Parathyroid adenoma (tissue), 2 donors: Measurements from ENCODE around the gene AKAP17A.

Experiments used
- H2AFZ ChIP-seq: fragments of 300-600 bp; sonication (generic); one replicate; pipeline ENCODE4 v1.7.0; 2017; ENCODE audit warnings: antibody characterized with exemption, mild to moderate bottlenecking
- H3K27ac ChIP-seq: fragments of 300-600 bp; sonication (generic); one replicate; pipeline ENCODE4 v1.7.0; 2017
- H3K27me3 ChIP-seq: fragments of 300-600 bp; sonication (generic); one replicate; pipeline ENCODE4 v1.7.0; 2017; ENCODE audit warnings: low read length; ENCODE audit not compliant: control insufficient read depth, insufficient read depth
- H3K36me3 ChIP-seq: fragments of 300-600 bp; sonication (generic); one replicate; pipeline ENCODE4 v1.7.0; 2017; ENCODE audit warnings: low read length; ENCODE audit not compliant: control insufficient read depth, insufficient read depth
- H3K4me1 ChIP-seq: fragments of 300-600 bp; sonication (generic); one replicate; pipeline ENCODE4 v1.7.0; 2017; ENCODE audit warnings: control low read depth
- H3K4me2 ChIP-seq: fragments of 300-600 bp; sonication (generic); one replicate; pipeline ENCODE4 v1.7.0; 2017; ENCODE audit warnings: low read length
- H3K4me3 ChIP-seq: fragments of 300-600 bp; sonication (generic); one replicate; pipeline ENCODE4 v1.7.0; 2017; ENCODE audit warnings: low read depth, low read length
- H3K79me2 ChIP-seq: fragments of 300-600 bp; sonication (generic); one replicate; pipeline ENCODE4 v1.7.0; 2017; ENCODE audit warnings: control low read depth
- H3K9ac ChIP-seq: fragments of 300-600 bp; sonication (generic); one replicate; pipeline ENCODE4 v1.7.0; 2017; ENCODE audit warnings: mild to moderate bottlenecking
- H3K9me3 ChIP-seq: fragments of 300-600 bp; sonication (generic); one replicate; pipeline ENCODE4 v1.7.0; 2017; ENCODE audit warnings: low read length; ENCODE audit not compliant: control insufficient read depth
- CTCF ChIP-seq: fragments of 300-600 bp; sonication (generic); IDR thresholded peaks from one replicate; pipeline ENCODE4 v1.7.0; 2017; ENCODE audit warnings: antibody characterized with exemption, mild to moderate bottlenecking
- donor health status: primary hyperparathyroidism.

The AKAP17A gene

GRCh38 chrX:1600406-1601050, 9.1 kb downstream of the AKAP17A start:
- H3K79me2 ChIP-seq = peaks cover 2% of the 10 kb centered on the region
- H3K4me3 ChIP-seq = no peak overlapping the region
- no peaks in the 10 kb centered on the region for H3K27me3 ChIP-seq
- TF ChIP-seq CTCF = no peak
- H3K4me1 ChIP-seq = no peaks in the 10 kb centered on the region
- H3K9me3 ChIP-seq = no peaks in the 10 kb centered on the region
- H3K27ac ChIP-seq = no peak overlapping the region
- no peak overlapping the region for H3K9ac ChIP-seq
- H3K36me3 ChIP-seq = no peaks in the 10 kb centered on the region
- no peak overlapping the region for H3K4me2 ChIP-seq
- H2AFZ ChIP-seq = no peak overlapping the region

- H3K9ac ChIP-seq = no peak overlapping the region
- no peak overlapping the region for H3K4me2 ChIP-seq
- H3K4me3 ChIP-seq = no peak overlapping the region
- no peak for TF ChIP-seq CTCF
- H2AFZ ChIP-seq = no peak overlapping the region
- no peak overlapping the region for H3K27ac ChIP-seq
- H3K79me2 ChIP-seq = no peaks in the 10 kb centered on the region
- no peaks in the 10 kb centered on the region for H3K9me3 ChIP-seq
- H3K27me3 ChIP-seq = no peaks in the 10 kb centered on the region
- H3K4me1 ChIP-seq = no peaks in the 10 kb centered on the region
- no peaks in the 10 kb centered on the region for H3K36me3 ChIP-seq
These were observed 9.8 kb downstream of the AKAP17A start for GRCh38 chrX:1601051-1601767.

GRCh38 chrX:1601768-1602085, 10.3 kb downstream of the AKAP17A start:
- no peaks in the 10 kb centered on the region for H3K79me2 ChIP-seq
- no peak overlapping the region for H3K27ac ChIP-seq
- no peak for TF ChIP-seq CTCF
- no peaks in the 10 kb centered on the region for H3K36me3 ChIP-seq
- H2AFZ ChIP-seq = no peak overlapping the region
- no peaks in the 10 kb centered on the region for H3K4me1 ChIP-seq
- H3K27me3 ChIP-seq = no peaks in the 10 kb centered on the region
- H3K4me2 ChIP-seq = no peak overlapping the region
- H3K9ac ChIP-seq = no peak overlapping the region
- H3K4me3 ChIP-seq = no peak overlapping the region
- H3K9me3 ChIP-seq = no peaks in the 10 kb centered on the region

- TF ChIP-seq CTCF = no peak
- no peaks in the 10 kb centered on the region for H3K79me2 ChIP-seq
- H2AFZ ChIP-seq = no peak overlapping the region
- H3K36me3 ChIP-seq = no peaks in the 10 kb centered on the region
- H3K27ac ChIP-seq = no peak overlapping the region
- H3K4me2 ChIP-seq = no peak overlapping the region
- no peaks in the 10 kb centered on the region for H3K27me3 ChIP-seq
- H3K9me3 ChIP-seq = no peaks in the 10 kb centered on the region
- no peak overlapping the region for H3K4me3 ChIP-seq
- no peaks in the 10 kb centered on the region for H3K4me1 ChIP-seq
- H3K9ac ChIP-seq = no peak overlapping the region
These were observed 10.9 kb downstream of the AKAP17A start for GRCh38 chrX:1602299-1602698.

GRCh38 chrX:1606496-1606895, 15.1 kb downstream of the AKAP17A start:
- H3K4me3 ChIP-seq = no peak overlapping the region
- H2AFZ ChIP-seq = no peak overlapping the region
- H3K36me3 ChIP-seq = no peaks in the 10 kb centered on the region
- no peaks in the 10 kb centered on the region for H3K79me2 ChIP-seq
- no peaks in the 10 kb centered on the region for H3K4me1 ChIP-seq
- no peak overlapping the region for H3K4me2 ChIP-seq
- no peaks in the 10 kb centered on the region for H3K9me3 ChIP-seq
- no peak overlapping the region for H3K9ac ChIP-seq
- no peaks in the 10 kb centered on the region for H3K27me3 ChIP-seq
- no peak overlapping the region for H3K27ac ChIP-seq
- no peak for TF ChIP-seq CTCF
